ENCODE results near the gene ABO.
"Not testable (repeated sequence)": the region's sequence is repeated elsewhere in the genome, so short reads cannot be mapped to it uniquely, and the experiment has no call there.

The ABO gene

GRCh38 chr9:133275105-133276000 is at the start of gene ABO:
ABO (minus strand) TSS chr9:133275201.
- no peak for DNase-seq

- no peak for DNase-seq
Measured at GRCh38 chr9:133323991-133324703, 49.1 kb upstream of the ABO start.

- no peak for DNase-seq
Measured at GRCh38 chr9:133323211-133323610, 48.2 kb upstream of the ABO start.

GRCh38 chr9:133322701-133323100 is 47.7 kb upstream of the ABO start:
- no peak for DNase-seq

- DNase-seq = no peak
Measured at GRCh38 chr9:133321411-133321935, 46.5 kb upstream of the ABO start.

GRCh38 chr9:133320421-133320881 is 45.5 kb upstream of the ABO start:
- no peak for DNase-seq

- not testable (repeated sequence) for DNase-seq
Measured at GRCh38 chr9:133317551-133317950, 42.5 kb upstream of the ABO start.

- no peak for DNase-seq
Measured at GRCh38 chr9:133315997-133316396, 41.0 kb upstream of the ABO start.

- DNase-seq = no peak
Measured at GRCh38 chr9:133309608-133310007, 34.6 kb upstream of the ABO start.

- no peak for DNase-seq
Measured at GRCh38 chr9:133307301-133307700, 32.3 kb upstream of the ABO start.

- no peak for DNase-seq
Measured at GRCh38 chr9:133306242-133307204, 31.5 kb upstream of the ABO start.

- DNase-seq = no peak
Measured at GRCh38 chr9:133305731-133306130, 30.7 kb upstream of the ABO start.

GRCh38 chr9:133304477-133305377 is 29.7 kb upstream of the ABO start:
- no peak for DNase-seq

GRCh38 chr9:133304158-133304470 is 29.1 kb upstream of the ABO start:
- DNase-seq = no peak

GRCh38 chr9:133303266-133304157 is 28.5 kb upstream of the ABO start:
- no peak for DNase-seq

- no peak for DNase-seq
Measured at GRCh38 chr9:133301253-133302230, 26.5 kb upstream of the ABO start.

- not testable (repeated sequence) for DNase-seq
Measured at GRCh38 chr9:133299996-133300395, 25.0 kb upstream of the ABO start.

GRCh38 chr9:133294257-133294656 is 19.3 kb upstream of the ABO start:
- DNase-seq = no peak

- no peak for DNase-seq
Measured at GRCh38 chr9:133290751-133291302, 15.8 kb upstream of the ABO start.
